Dorsolateral prefrontal cortex (tissue), 118 donors: ENCODE data around the gene SV2A. TPM values are rescaled to one million over a fixed set of nuclear protein-coding genes. Genes with fewer than 3 reads are reported as not detected.

Experiments used
- total RNA-seq, 120 experiments: library from RNA; stranded (reverse); gene quantifications; one replicate each; pipeline versions ENCODE4 v1.2.3 to v1.2.4, GENCODE V29; 2022

Gene SV2A
- total RNA-seq, 120 experiments from 2014 or later, result 78.3 to 287 (median 196) TPM

Other genes with a start within 250 kb of the SV2A start
- 10 to 100 TPM in 77 of 120 experiments, 1 to 10 TPM in 43; 1.1 to 67.4 (median 12.9) TPM for gene FCGR1A, start 135.2 kb downstream of the SV2A start, total RNA-seq
- gene BOLA1, start 18.3 kb downstream of the SV2A start, total RNA-seq, result 10 to 100 TPM; 10.4 to 23.1 (median 15.9) TPM
- 10 to 100 TPM; 17.5 to 36.2 (median 25.7) TPM for gene SF3B4, start 10.0 kb upstream of the SV2A start, total RNA-seq
- gene MTMR11, start 19.0 kb upstream of the SV2A start, total RNA-seq, result 10 to 100 TPM in 106 of 120 experiments, 1 to 10 TPM in 14; 5.4 to 32.3 (median 13.3) TPM
- gene OTUD7B, start 92.9 kb upstream of the SV2A start, total RNA-seq, result 100 to 1,000 TPM in 4 of 120 experiments, 10 to 100 TPM in 116; 28.4 to 126 (median 52.8) TPM
- gene VPS45, start 149.9 kb upstream of the SV2A start, total RNA-seq, result 10 to 100 TPM; 50.9 to 95.6 (median 71.3) TPM
- 100 to 1,000 TPM in 1 of 120 experiments, 10 to 100 TPM in 119; 30.1 to 103 (median 57.3) TPM for gene PLEKHO1, start 232.1 kb upstream of the SV2A start, total RNA-seq